ENCODE measurements around the gene BEAN1.
A peak's percentile ranks its signal among the peaks of the same experiment; 100 is the strongest.

The BEAN1 gene

DNA sequence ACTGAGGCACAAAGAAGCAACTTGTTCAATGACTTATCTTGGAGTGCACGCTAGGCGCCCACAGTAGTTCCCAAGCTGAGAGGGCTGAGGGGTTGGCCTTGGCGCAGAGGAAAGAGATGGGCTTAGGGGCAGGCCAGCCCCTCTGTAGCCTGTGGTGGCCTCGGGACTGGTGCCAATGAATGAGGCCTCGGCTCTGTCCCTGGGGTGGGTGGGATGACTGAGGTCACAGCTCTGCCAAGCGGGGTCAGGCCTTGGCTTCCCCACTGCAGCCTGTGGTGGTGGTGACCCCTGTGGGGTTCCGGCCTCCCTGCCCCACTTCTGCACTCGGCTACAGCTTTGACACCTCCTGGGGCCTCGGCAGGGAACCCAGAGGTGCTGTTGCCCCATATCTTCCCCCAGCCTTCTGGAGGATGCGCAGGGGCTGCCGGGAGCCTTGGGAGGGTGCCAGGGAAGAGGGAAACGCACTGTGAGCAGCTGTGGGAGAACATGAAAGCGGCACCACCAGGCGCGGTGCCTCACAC lies 46.0 kb downstream of the BEAN1 start:
- Histone ChIP-seq H3K4me1 (ENCODE audit: control insufficient read depth, low read depth, low read length) (no peaks in the 10 kb centered on the region), H2AK5ac (ENCODE audit: low read length) (no peak overlapping the region)

DNA sequence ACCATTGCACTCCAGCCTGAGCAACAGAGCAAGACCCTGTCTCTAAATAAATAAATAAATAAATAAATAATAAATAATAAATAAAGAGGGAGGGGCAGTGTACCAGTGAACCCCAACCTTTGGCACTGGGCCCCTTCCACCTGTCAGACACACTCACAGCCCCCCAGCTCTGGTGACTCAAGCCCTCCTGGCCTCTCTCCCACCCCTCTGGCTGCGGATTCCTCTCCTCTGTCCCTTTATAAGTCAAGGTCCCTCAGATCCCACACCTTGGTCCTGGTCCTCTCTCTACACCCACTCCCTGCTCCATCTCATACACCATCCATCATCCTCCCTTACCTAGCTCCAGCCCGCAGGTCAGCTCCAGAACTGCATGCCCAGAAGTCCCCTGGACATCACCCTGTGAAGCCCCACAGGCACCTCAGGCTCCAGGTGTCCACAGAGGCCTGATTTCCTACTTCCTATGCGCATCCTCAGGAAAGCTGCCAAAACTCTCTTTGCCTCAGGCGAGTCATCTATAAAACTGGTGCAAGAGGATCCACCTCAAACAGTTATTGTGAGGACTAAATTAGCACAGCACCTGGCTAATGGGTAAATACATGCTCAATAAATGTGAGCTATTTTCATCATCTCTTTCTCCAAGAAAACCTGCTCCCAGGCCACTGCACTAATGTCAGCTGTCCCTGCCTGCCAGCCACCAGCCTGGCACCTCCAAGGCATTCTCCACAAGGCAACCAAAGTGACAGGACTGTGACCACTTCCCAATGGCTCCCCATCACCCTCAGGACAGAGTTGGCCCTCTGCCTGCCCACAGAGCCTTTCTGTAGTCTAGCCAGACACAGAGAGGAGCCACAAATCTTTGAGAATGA lies 46.8 kb downstream of the BEAN1 start:
- no peak overlapping the region for H2BK5ac ChIP-seq (ENCODE audit: low read length)
- no peak overlapping the region for H3K18ac ChIP-seq (ENCODE audit: low read length)
- no peaks in the 10 kb centered on the region for H3K79me1 ChIP-seq (ENCODE audit: low read length)
- H3K27ac ChIP-seq (ENCODE audit: low read depth, low read length), result no peak overlapping the region
- H4K5ac ChIP-seq (ENCODE audit: low read length), result no peak overlapping the region
- H3K79me2 ChIP-seq (ENCODE audit: control insufficient read depth, insufficient read depth, low read length), result no peaks in the 10 kb centered on the region
- H4K8ac ChIP-seq (ENCODE audit: low read depth, low read length), result no peak overlapping the region
- no peak overlapping the region for H2BK120ac ChIP-seq (ENCODE audit: low read depth, low read length)
- H3K4me1 ChIP-seq (ENCODE audit: control insufficient read depth, low read depth, low read length), result no peaks in the 10 kb centered on the region
- no peak overlapping the region for H3K4ac ChIP-seq (ENCODE audit: low read depth, low read length)
- H3K27me3 ChIP-seq (ENCODE audit: insufficient read depth, low read length, poor library complexity), result no peaks in the 10 kb centered on the region
- no peaks in the 10 kb centered on the region for H3K36me3 ChIP-seq (ENCODE audit: control insufficient read depth, insufficient read depth, low read length)
- H3K56ac ChIP-seq (ENCODE audit: low read length), result no peak overlapping the region
- WGBS (ENCODE audit: extremely low coverage, insufficient coverage, low lambda C conversion rate), result no CpG with 5 or more reads among the region's 4 CpGs
- no peak overlapping the region for H3K23ac ChIP-seq (ENCODE audit: low read length)
- no peak overlapping the region for H2AK5ac ChIP-seq (ENCODE audit: low read length)
- no peak overlapping the region for H3K4me3 ChIP-seq (ENCODE audit: low read length)
- no peak overlapping the region for H2BK15ac ChIP-seq (replicated peaks; ENCODE audit: low read depth)
- no peak overlapping the region for H3K4me2 ChIP-seq (ENCODE audit: low read length)
- no peak for DNase-seq
- no peak overlapping the region for H3K9ac ChIP-seq (ENCODE audit: low read length)

More for the DNA sequence above, 46.0 kb downstream of the BEAN1 start:
- H4K5ac ChIP-seq (ENCODE audit: low read length), result no peak overlapping the region
- no peak overlapping the region for H2BK120ac ChIP-seq (ENCODE audit: low read depth, low read length)
- WGBS (ENCODE audit: extremely low coverage, insufficient coverage, low lambda C conversion rate), result no CpG with 5 or more reads among the region's 15 CpGs
- DNase-seq, result no peak
- no peak overlapping the region for H4K8ac ChIP-seq (ENCODE audit: low read depth, low read length)
- no peak overlapping the region for H3K4me2 ChIP-seq (ENCODE audit: low read length)
- H2BK5ac ChIP-seq (ENCODE audit: low read length), result no peak overlapping the region
- no peak overlapping the region for H3K18ac ChIP-seq (ENCODE audit: low read length)
- no peaks in the 10 kb centered on the region for H3K79me1 ChIP-seq (ENCODE audit: low read length)
- no peak overlapping the region for H3K56ac ChIP-seq (ENCODE audit: low read length)
- no peak overlapping the region for H3K4me3 ChIP-seq (ENCODE audit: low read length)
- H3K27me3 ChIP-seq (ENCODE audit: insufficient read depth, low read length, poor library complexity), result no peaks in the 10 kb centered on the region
- no peak overlapping the region for H2BK15ac ChIP-seq (replicated peaks; ENCODE audit: low read depth)
- H3K36me3 ChIP-seq (ENCODE audit: control insufficient read depth, insufficient read depth, low read length), result no peaks in the 10 kb centered on the region
- H3K27ac ChIP-seq (ENCODE audit: low read depth, low read length), result no peak overlapping the region
- no peak overlapping the region for H3K4ac ChIP-seq (ENCODE audit: low read depth, low read length)
- no peaks in the 10 kb centered on the region for H3K79me2 ChIP-seq (ENCODE audit: control insufficient read depth, insufficient read depth, low read length)
- no peak overlapping the region for H3K9ac ChIP-seq (ENCODE audit: low read length)
- no peak overlapping the region for H3K23ac ChIP-seq (ENCODE audit: low read length)

DNA sequence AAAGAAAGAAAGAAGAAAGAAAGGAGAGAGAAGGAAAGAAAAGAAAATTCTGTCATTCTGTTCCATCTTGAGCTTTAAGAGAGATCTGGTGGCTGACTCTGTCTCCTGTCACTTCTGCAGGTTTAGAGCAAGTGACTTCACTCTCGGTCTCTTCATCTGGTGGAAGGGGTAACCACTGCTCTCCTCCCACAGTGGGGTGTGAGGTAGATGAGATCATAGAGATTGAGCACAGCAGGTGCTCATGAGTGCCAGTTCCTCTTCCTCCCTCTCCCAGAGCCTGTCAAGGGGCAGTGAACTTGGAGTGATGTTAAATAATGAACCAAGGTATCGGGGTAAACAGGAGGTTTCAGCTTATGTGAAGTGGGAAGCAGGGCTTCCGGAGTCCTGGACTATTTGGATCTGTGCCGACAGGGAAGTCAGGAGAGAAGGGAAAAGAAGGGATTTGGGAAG lies 47.7 kb downstream of the BEAN1 start:
- Histone ChIP-seq H3K79me2 (ENCODE audit: control insufficient read depth, insufficient read depth, low read length) (no peaks in the 10 kb centered on the region), H2BK120ac (ENCODE audit: low read depth, low read length) (no peak overlapping the region), H3K4me3 (ENCODE audit: low read length) (no peak overlapping the region), H2BK15ac (replicated peaks; ENCODE audit: low read depth) (no peak overlapping the region), H4K5ac (ENCODE audit: low read length) (no peak overlapping the region), H2BK5ac (ENCODE audit: low read length) (no peak overlapping the region), H3K27ac (ENCODE audit: low read depth, low read length) (no peak overlapping the region), H3K18ac (ENCODE audit: low read length) (no peak overlapping the region), H3K56ac (ENCODE audit: low read length) (no peak overlapping the region), H3K4me2 (ENCODE audit: low read length) (no peak overlapping the region), H3K4me1 (ENCODE audit: control insufficient read depth, low read depth, low read length) (no peaks in the 10 kb centered on the region), H2AK5ac (ENCODE audit: low read length) (no peak overlapping the region), H3K27me3 (ENCODE audit: insufficient read depth, low read length, poor library complexity) (no peaks in the 10 kb centered on the region), H3K9ac (ENCODE audit: low read length) (no peak overlapping the region), H3K79me1 (ENCODE audit: low read length) (no peaks in the 10 kb centered on the region), H4K8ac (ENCODE audit: low read depth, low read length) (no peak overlapping the region), H3K4ac (ENCODE audit: low read depth, low read length) (no peak overlapping the region), H3K36me3 (ENCODE audit: control insufficient read depth, insufficient read depth, low read length) (no peaks in the 10 kb centered on the region), H3K23ac (ENCODE audit: low read length) (no peak overlapping the region)
- peak; percentile 38 for DNase-seq
- no CpG with 5 or more reads among the region's 4 CpGs for WGBS (ENCODE audit: extremely low coverage, insufficient coverage, low lambda C conversion rate)

DNA sequence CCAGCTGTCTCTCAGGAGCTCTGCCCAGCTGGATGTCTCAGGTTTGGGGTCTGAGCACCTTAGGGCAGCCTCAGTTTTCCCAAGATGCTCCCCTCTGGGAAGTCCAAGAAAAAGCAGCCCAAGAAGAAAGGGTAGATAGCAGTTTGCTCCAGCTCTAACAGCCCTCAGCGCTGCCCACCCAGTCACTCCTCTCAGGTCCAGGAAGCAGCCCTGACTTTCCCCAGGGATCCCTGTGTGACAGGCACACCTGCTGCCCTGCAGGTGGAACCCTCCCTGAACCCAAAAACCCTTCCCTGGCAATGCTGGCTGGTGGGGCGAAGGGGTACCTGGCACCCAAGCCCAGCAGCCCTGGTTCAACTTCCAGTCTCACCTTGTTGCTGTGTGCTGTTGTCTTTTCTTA lies 48.1 kb downstream of the BEAN1 start:
- Histone ChIP-seq H3K56ac (ENCODE audit: low read length) (no peak overlapping the region), H2BK120ac (ENCODE audit: low read depth, low read length) (no peak overlapping the region), H2BK5ac (ENCODE audit: low read length) (no peak overlapping the region), H3K36me3 (ENCODE audit: control insufficient read depth, insufficient read depth, low read length) (no peaks in the 10 kb centered on the region), H3K23ac (ENCODE audit: low read length) (no peak overlapping the region), H3K4me1 (ENCODE audit: control insufficient read depth, low read depth, low read length) (no peaks in the 10 kb centered on the region), H3K79me2 (ENCODE audit: control insufficient read depth, insufficient read depth, low read length) (no peaks in the 10 kb centered on the region), H3K9ac (ENCODE audit: low read length) (no peak overlapping the region), H3K4me3 (ENCODE audit: low read length) (no peak overlapping the region), H4K5ac (ENCODE audit: low read length) (no peak overlapping the region), H3K27ac (ENCODE audit: low read depth, low read length) (no peak overlapping the region), H3K79me1 (ENCODE audit: low read length) (no peaks in the 10 kb centered on the region), H3K27me3 (ENCODE audit: insufficient read depth, low read length, poor library complexity) (no peaks in the 10 kb centered on the region), H2AK5ac (ENCODE audit: low read length) (no peak overlapping the region), H3K18ac (ENCODE audit: low read length) (no peak overlapping the region), H3K4me2 (ENCODE audit: low read length) (no peak overlapping the region), H4K8ac (ENCODE audit: low read depth, low read length) (no peak overlapping the region), H3K4ac (ENCODE audit: low read depth, low read length) (no peak overlapping the region), H2BK15ac (replicated peaks; ENCODE audit: low read depth) (no peak overlapping the region)
- no peak for DNase-seq
- no CpG with 5 or more reads among the region's 2 CpGs for WGBS (ENCODE audit: extremely low coverage, insufficient coverage, low lambda C conversion rate)

DNA sequence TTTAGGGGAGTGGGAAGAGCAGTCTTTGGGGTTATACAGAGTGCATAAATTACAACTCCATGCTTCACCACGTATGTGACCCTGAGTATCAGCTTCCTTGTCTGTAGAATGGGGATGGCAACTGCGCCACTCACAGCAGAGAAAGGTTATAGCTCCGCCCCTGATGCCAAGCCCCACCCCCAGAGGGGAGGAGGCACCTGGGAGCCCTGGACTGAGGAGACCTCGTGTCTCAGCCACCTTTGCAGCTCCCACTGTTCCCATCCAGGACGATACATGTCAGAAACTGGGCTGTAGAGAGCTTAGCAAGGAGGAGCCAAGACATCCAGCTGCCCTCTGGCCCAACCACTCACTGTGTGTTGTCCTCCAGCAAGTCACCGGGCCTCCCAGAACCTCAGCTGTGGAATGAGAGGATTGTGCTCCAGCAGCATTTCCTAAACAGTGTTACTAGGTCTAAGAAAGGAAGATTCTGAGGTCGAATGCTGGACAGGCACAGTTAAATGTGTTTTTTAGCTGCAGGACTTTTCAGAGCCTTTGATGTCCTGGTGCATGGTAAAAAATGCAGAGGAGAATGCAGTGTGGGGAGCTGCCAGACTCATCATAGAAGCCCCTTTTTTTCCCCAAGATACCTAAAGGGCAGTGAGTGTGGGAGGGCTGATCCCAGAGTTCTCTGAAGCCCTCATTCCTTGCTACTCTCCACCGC lies 49.4 kb downstream of the BEAN1 start:
- peak; percentile 50 for DNase-seq
- WGBS (ENCODE audit: extremely low coverage, insufficient coverage, low lambda C conversion rate), result no CpG with 5 or more reads among the region's 8 CpGs

More for the DNA sequence above, 49.4 kb downstream of the BEAN1 start:
- no peaks in the 10 kb centered on the region for H3K36me3 ChIP-seq (ENCODE audit: control insufficient read depth, insufficient read depth, low read length)
- no peaks in the 10 kb centered on the region for H3K79me2 ChIP-seq (ENCODE audit: control insufficient read depth, insufficient read depth, low read length)
- H3K27ac ChIP-seq (ENCODE audit: low read depth, low read length), result no peak overlapping the region
- H3K27me3 ChIP-seq (ENCODE audit: insufficient read depth, low read length, poor library complexity), result no peaks in the 10 kb centered on the region
- H3K18ac ChIP-seq (ENCODE audit: low read length), result no peak overlapping the region
- no peak overlapping the region for H3K23ac ChIP-seq (ENCODE audit: low read length)
- no peak overlapping the region for H3K9ac ChIP-seq (ENCODE audit: low read length)
- H3K4me3 ChIP-seq (ENCODE audit: low read length), result no peak overlapping the region
- H2BK120ac ChIP-seq (ENCODE audit: low read depth, low read length), result no peak overlapping the region
- no peak overlapping the region for H2BK5ac ChIP-seq (ENCODE audit: low read length)
- H4K5ac ChIP-seq (ENCODE audit: low read length), result no peak overlapping the region
- H3K79me1 ChIP-seq (ENCODE audit: low read length), result no peaks in the 10 kb centered on the region
- no peak overlapping the region for H2AK5ac ChIP-seq (ENCODE audit: low read length)
- no peak overlapping the region for H4K8ac ChIP-seq (ENCODE audit: low read depth, low read length)
- H3K56ac ChIP-seq (ENCODE audit: low read length), result no peak overlapping the region
- H3K4ac ChIP-seq (ENCODE audit: low read depth, low read length), result no peak overlapping the region
- no peak overlapping the region for H2BK15ac ChIP-seq (replicated peaks; ENCODE audit: low read depth)
- H3K4me1 ChIP-seq (ENCODE audit: control insufficient read depth, low read depth, low read length), result no peaks in the 10 kb centered on the region
- H3K4me2 ChIP-seq (ENCODE audit: low read length), result no peak overlapping the region

Measured in mesendoderm (in vitro differentiated cells).